Dermis microvascular lymphatic vessel endothelial cell (primary cell): ENCODE data around the gene VPS13D. TPM values are rescaled to one million over a fixed set of nuclear protein-coding genes. Genes with fewer than 3 reads are reported as not detected.

ENCODE experiments used
- DNase-seq, 2 donors: peaks; one replicate each; pipeline versions ENCODE4 v3.0.0 to v3.0.0-alpha.2; 2010; ENCODE audit warnings: low read depth in 2 of 2
- total RNA-seq: library from RNA; depleted of rRNA; stranded (reverse); fragments of >200 nt; gene quantifications from 2 replicates; pipeline ENCODE4 v1.2.1, GENCODE V29; 2014

Gene VPS13D
- total RNA-seq, 1 donor from 2014 or later: 22.9 TPM

DNA sequence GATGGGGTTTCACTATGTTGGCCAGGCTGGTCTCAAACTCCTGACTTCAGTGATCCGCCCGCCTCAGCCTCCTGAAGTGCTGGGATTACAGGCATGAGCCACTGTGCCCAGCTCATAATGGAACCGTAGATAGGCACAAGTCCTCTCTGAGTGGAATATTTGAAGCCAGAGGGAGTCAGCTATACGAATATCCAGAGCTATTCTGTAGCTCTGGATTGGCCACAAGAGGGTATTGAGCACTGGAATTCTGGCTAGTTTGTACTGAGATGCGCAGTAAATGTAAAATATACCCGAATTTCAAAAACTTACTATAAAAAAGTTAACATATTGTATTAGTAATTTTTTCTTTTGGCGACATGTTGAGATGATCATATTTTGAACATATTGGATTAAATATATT, 851 bp upstream of the VPS13D start:
- no peak for DNase-seq

- no peak for DNase-seq
Observed at GRCh38 chr1:12229386-12229834, 420 bp upstream of the VPS13D start.

GRCh38 chr1:12230549-12231275, 882 bp downstream of the VPS13D start:
- DNase-seq: peak in 1 of 2 donors; percentile 51

DNA sequence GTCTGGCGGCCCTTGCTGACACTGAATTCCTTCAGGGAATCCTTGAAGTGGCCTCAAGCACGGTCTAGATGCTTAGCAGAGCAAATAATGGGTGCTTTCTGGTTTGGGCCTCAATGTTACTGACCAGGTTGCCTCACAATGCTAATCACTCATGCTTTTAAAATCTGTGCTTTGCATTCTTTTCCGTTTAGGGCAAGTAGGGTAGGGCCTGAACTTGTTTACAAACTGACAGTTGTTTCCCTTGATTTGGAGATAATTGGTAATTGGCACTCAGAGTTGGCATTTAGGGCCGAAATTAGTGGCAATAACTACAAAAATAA, 1.4 kb downstream of the VPS13D start:
- DNase-seq: no peak

- no peak for DNase-seq
Observed at GRCh38 chr1:12232221-12232620, 2.4 kb downstream of the VPS13D start.

GRCh38 chr1:12244078-12244477, 14.2 kb downstream of the VPS13D start:
- DNase-seq: peak in 1 of 2 donors; percentile 20

DNA sequence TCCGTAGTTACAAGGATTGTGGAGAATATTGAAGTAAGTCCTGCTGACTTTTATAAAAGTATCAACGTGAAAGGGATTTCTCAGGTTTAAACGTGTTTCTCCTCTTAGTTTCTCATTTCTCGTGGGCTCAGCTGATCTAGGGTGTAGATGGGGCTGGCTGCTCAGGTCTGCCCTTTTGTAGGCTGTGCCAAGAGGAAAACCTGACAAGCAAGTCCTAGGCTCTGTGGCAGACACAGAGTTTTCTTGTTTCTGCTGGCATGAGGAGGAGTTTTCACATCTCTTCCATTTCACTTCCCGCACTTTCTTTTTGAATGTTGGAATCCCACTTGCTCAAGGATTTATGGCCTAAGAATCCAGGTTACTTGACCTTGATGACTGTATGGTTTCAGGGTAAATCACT, 14.8 kb downstream of the VPS13D start:
- no peak for DNase-seq

DNA sequence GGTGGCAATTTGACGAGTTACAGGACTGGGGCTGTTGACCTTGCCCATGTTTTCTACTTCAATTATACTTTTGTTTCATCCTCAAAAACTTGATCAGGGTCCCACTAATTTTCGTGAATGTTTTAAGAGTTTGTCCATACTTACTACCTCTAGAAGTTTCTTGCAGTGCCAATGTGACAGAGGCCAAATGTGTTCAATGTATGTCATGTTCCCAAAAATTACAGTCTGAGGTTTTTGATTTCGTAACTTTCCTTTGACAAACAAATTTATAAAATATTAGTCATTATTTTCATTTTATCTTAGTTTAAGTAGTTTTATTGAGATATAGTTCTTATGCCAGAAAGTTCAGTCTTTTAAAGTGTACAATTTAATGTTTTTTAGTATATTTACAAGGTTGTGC, 15.3 kb downstream of the VPS13D start:
- no peak for DNase-seq

DNA sequence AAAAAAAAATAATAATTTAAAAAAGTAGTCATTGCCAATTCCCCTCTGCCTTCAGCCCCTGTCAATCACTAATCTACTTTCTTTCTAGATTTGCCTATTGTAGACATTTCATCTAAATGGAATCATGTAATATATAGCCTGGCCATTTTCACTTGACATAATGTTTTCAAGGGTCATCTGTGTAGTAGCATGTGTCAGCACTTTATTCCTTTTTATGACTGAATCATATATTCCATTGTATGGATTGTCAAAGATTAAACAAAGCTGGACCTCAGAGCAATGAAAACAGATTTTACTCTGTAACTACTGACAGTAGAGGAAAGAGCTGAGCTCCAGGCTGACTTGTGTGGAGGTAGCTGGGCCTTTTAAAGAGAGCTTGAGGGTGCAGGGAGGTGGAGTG, 15.9 kb downstream of the VPS13D start:
- no peak for DNase-seq

DNA sequence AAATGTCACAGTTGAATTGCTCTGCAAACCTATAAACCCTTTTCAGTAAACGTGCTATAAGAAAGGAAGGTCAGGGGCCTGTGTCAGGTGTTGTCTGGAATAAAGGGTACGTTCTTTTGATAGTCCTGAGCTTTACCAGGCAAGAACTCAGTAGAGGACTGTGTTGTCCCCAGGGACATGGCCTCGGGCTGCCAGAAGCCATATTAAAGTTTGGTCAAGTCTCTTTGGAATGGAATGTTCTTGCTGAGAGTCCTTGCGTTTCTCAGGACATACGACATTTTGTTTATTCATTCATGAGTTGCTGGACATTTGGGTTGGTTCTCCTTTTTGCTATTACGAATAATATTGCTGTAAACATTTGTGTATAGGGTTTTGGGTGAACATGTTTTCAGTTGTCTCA, 16.8 kb downstream of the VPS13D start:
- no peak for DNase-seq

GRCh38 chr1:12249181-12249580, 19.4 kb downstream of the VPS13D start:
- DNase-seq: no peak

GRCh38 chr1:12249748-12250147, 19.9 kb downstream of the VPS13D start:
- no peak for DNase-seq

DNA sequence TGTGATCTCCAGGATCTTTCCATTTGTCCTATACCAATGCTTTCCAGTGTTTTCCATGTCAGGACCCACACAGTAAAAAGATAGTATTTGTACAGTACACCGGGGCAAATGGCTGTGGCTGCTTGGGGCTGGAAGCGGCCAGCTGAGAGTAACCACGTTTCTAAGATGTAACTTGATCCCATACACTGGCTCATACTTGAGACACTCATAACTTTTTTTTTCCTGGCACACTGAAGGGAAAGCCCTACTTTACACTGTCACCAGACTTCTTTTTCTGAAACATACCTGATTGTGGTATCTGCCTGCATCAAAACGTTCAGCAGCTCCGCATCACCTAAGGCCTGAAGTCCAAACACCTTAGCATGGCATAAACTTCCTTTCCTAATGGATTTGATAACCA, 21.6 kb downstream of the VPS13D start:
- DNase-seq: no peak

GRCh38 chr1:12255913-12256312, 26.1 kb downstream of the VPS13D start:
- DNase-seq: no peak

- no peak for DNase-seq
Observed at GRCh38 chr1:12258272-12258671, 28.4 kb downstream of the VPS13D start.

- DNase-seq: no peak
Observed at GRCh38 chr1:12269351-12269750, 39.5 kb downstream of the VPS13D start.

DNA sequence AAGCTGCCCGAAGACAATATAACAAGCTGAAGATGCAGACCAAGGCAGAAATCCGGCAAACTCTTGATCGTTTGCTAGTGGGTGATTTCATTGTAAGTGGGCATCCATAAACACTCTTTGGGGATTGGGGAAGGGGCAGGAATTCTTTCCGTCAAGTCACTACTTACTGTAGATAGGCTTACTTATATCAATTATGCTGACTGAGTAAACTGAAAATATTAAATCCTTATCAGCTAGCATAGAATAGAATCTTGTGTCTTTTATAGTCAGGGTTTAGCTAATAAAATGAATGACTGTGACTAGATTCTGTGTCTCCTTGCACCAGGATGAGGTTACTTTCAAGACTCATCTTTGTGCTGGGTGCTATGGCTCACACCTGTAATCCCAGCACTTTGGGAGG, 41.2 kb downstream of the VPS13D start:
- no peak for DNase-seq

GRCh38 chr1:12272770-12273169, 42.9 kb downstream of the VPS13D start:
- DNase-seq: no peak

GRCh38 chr1:12275370-12275769, 45.5 kb downstream of the VPS13D start:
- DNase-seq: peak in 1 of 2 donors; percentile 34

DNA sequence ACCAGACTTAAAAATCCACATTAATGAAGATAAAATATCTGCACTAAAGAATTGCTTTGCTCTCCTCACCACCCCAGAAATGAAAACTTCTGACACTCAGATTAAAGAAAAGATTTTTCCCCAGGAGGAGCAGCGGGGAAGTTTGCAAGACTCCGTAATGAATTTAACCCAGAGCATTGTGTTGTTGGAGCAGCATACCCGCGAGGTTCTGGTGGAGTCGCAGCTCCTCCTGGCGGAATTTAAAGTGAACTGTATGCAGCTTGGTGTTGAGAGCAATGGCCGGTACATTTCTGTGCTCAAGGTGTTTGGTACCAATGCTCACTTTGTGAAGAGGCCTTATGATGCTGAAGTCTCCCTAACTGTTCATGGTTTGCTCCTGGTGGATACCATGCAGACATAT, 46.4 kb downstream of the VPS13D start:
- DNase-seq: peak in 1 of 2 donors; percentile 46

- no peak for DNase-seq
Observed at GRCh38 chr1:12279003-12279402, 49.2 kb downstream of the VPS13D start.

DNA sequence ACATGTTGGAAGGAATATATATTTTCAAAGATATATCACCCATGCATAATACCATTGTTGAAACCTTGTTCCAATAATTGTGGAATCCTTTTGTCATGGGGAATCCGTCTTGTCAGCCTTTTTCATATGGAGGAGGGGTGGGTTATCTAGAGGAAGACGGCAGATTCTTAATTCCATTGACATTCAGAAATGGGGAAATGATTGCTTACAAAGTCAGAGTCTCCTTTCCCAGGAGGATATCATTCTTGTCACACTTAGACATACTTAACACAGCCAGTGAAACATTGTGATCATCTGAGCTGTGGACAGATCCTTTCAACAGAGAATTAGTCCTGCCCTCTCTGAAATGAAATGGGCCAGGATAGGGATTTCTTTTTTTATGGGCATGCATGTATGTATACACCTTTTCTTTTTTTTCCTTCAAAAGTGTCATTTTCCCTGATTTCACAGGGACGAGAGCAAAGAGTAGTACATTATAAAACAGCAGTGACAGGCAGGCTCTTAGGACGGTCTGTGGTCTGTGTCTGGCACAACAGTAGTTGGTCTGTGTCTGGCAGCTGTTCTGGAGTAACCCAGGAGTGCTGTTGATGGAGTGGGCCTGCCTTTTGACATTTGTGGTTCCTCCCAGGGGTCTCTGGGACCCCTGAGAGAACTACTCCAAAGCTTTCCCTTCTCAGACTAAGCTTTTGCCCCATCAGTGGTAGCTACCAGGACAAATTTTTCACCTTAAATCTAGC, 50.1 kb downstream of the VPS13D start:
- DNase-seq: no peak

DNA sequence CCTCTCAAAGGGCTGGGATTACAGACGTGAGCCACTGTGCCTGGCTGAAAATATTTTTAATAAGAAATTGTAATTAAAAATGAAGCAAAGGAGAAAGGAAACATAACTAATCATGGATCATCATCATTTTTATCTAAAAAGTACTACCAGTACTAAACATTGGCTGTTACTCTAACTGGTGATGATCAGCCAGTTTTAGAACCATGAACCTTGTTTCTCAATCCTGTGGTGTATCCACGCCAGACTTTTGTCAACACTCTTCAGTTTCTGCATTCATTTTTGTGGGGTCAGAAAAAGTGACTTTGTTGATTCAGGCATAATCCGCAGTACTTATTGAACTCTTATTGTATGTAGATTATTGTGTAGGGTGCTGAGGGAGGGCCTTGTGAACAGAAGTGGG, 52.3 kb downstream of the VPS13D start:
- no peak for DNase-seq
